SK-N-SH (cell line): Measurements from ENCODE around the gene RBM10. TPM values are rescaled to one million over a fixed set of nuclear protein-coding genes. Genes with fewer than 3 reads are reported as not detected.
A peak's percentile ranks its signal among the peaks of the same experiment; 100 is the strongest.
"Not testable (repeated sequence)": the region's sequence is repeated elsewhere in the genome, so short reads cannot be mapped to it uniquely, and the experiment has no call there.

Experiments used
- CTCF ChIA-PET: fragments of 300-600, 350-600 bp; formaldehyde crosslinking; extraction: SDS; loops from one replicate; lab custom pipeline; 2021; lab: Yijun Ruan, JAX
- POLR2A ChIA-PET: fragments of 350-600 bp; sonication (Branson Sonifier 250); formaldehyde crosslinking; extraction: SDS; loops from one replicate; lab custom pipeline; 2020; ENCODE audit warnings: antibody characterized with exemption, inconsistent platforms; lab: Yijun Ruan, JAX
- DNase-seq: peaks from one replicate; pipeline ENCODE4 v3.0.0; 2012
- H2AFZ ChIP-seq: fragments of 200-600 bp; sonication (generic); 2 replicates; pipeline ENCODE4 v1.8.1; 2016; ENCODE audit warnings: antibody characterized with exemption, mild to moderate bottlenecking, low read depth
- H3F3A ChIP-seq: fragments of 200-600 bp; sonication (generic); replicated peaks from 2 replicates; pipeline ENCODE3; 2016; ENCODE audit warnings: antibody characterized with exemption, mild to moderate bottlenecking; ENCODE audit not compliant: insufficient read depth
- H3K27ac ChIP-seq, 2 experiments: fragments of 200-500 bp in 1 of 2; fragments of 200-600 bp in 1 of 2; sonication (Bioruptor generic) in 1 of 2; sonication (generic), shearing (Covaris generic) in 1 of 2; 2 replicates each; pipeline versions ENCODE4 v1.5.1 to v1.6.1; 2014 to 2016; ENCODE audit warnings: low read depth in 2 of 2, inconsistent platforms in 1 of 2, low read length in 1 of 2, mild to moderate bottlenecking in 1 of 2, mixed read lengths in 1 of 2
- H3K27me3 ChIP-seq: fragments of 200-600 bp; sonication (generic), shearing (Covaris generic); 2 replicates; pipeline ENCODE4 v1.6.1; 2016; ENCODE audit warnings: mixed run types; ENCODE audit not compliant: insufficient read depth
- H3K36me3 ChIP-seq, 2 experiments: fragments of 200-500 bp in 1 of 2; fragments of 200-600 bp in 1 of 2; sonication (Bioruptor generic) in 1 of 2; sonication (generic) in 1 of 2; replicated peaks in 1 of 2; 2 replicates each; pipeline versions ENCODE3 to v1.5.1; 2014 to 2016; ENCODE audit warnings: low read length in 1 of 2, mild to moderate bottlenecking in 1 of 2; ENCODE audit not compliant: insufficient read depth in 2 of 2, control insufficient read depth in 1 of 2
- H3K4me1 ChIP-seq, 2 experiments: fragments of 200-500 bp in 1 of 2; fragments of 200-600 bp in 1 of 2; sonication (Bioruptor generic) in 1 of 2; sonication (generic), shearing (Covaris generic) in 1 of 2; 2 replicates each; pipeline versions ENCODE4 v1.5.1 to v1.6.1; 2014 to 2016; ENCODE audit warnings: low read depth in 1 of 2, low read length in 1 of 2, mixed run types in 1 of 2; ENCODE audit not compliant: insufficient read depth in 2 of 2, control insufficient read depth in 1 of 2
- H3K4me2 ChIP-seq: fragments of 200-600 bp; sonication (generic), shearing (Covaris generic); 2 replicates; pipeline ENCODE4 v1.6.1; 2017; ENCODE audit warnings: mixed run types
- H3K4me3 ChIP-seq, 2 experiments: fragments of 200-500 bp in 1 of 2; fragments of 200-600 bp in 1 of 2; sonication (Bioruptor generic) in 1 of 2; sonication (generic), shearing (Covaris generic) in 1 of 2; 2 replicates each; pipeline versions ENCODE4 v1.5.1 to v1.8.1; 2014 to 2016; ENCODE audit warnings: low read depth in 2 of 2, inconsistent platforms in 1 of 2, low read length in 1 of 2, mild to moderate bottlenecking in 1 of 2, mixed read lengths in 1 of 2, moderate library complexity in 1 of 2
- H3K79me2 ChIP-seq: fragments of 200-600 bp; sonication (generic); 2 replicates; pipeline ENCODE4 v1.8.1; 2017; ENCODE audit warnings: mild to moderate bottlenecking; ENCODE audit not compliant: insufficient read depth
- H3K9ac ChIP-seq: fragments of 200-600 bp; sonication (generic); 2 replicates; pipeline ENCODE4 v1.6.1; 2017; ENCODE audit warnings: mixed run types
- H3K9me2 ChIP-seq: fragments of 200-600 bp; sonication (generic); 2 replicates; pipeline ENCODE4 v1.6.1; 2017; ENCODE audit warnings: mixed run types
- H3K9me3 ChIP-seq: fragments of 200-600 bp; sonication (generic); 2 replicates; pipeline ENCODE4 v1.6.1; 2017; ENCODE audit warnings: mixed run types, mild to moderate bottlenecking, moderate library complexity
- H4K20me1 ChIP-seq: fragments of 200-600 bp; sonication (generic); 2 replicates; pipeline ENCODE4 v1.6.1; 2017; ENCODE audit warnings: mild to moderate bottlenecking, mixed run types; ENCODE audit not compliant: insufficient read depth
- FOSL2 ChIP-seq: IDR thresholded peaks from 2 replicates; pipeline ENCODE4 v1.4.0; 2012; ENCODE audit warnings: low read depth, mild to moderate bottlenecking, moderate library complexity, borderline replicate concordance
- MAX ChIP-seq: IDR thresholded peaks from 2 replicates; pipeline ENCODE4 v1.4.0; 2012; ENCODE audit warnings: low read depth
- POLR2AphosphoS5 ChIP-seq: IDR thresholded peaks from 2 replicates; pipeline ENCODE4 v1.6.1; 2012; ENCODE audit warnings: low read depth, low read length
- RCOR1 ChIP-seq: fragments of 150-350 bp; IDR thresholded peaks from 2 replicates; pipeline ENCODE4 v1.6.1; 2017; ENCODE audit warnings: antibody characterized with exemption, low read length
- REST ChIP-seq: IDR thresholded peaks from 2 replicates; pipeline ENCODE4 v1.6.1; 2012; ENCODE audit warnings: mild to moderate bottlenecking, low read depth, low read length, moderate library complexity
- RFX5 ChIP-seq: IDR thresholded peaks from 2 replicates; pipeline ENCODE4 v1.6.1; 2012; ENCODE audit warnings: mild to moderate bottlenecking, improper control_type of control experiment, low read length
- USF2 ChIP-seq: fragments of 150-350 bp; IDR thresholded peaks from 2 replicates; pipeline ENCODE4 v1.6.1; 2017; ENCODE audit warnings: antibody characterized with exemption, low read length, low read depth, borderline replicate concordance
- YY1 ChIP-seq: IDR thresholded peaks from 2 replicates; pipeline ENCODE4 v1.4.0; 2012; ENCODE audit warnings: low read depth, mild to moderate bottlenecking
- WGBS: methylation state at CpG from one replicate; pipeline ENCODE4 v1.1.6; 2017; ENCODE audit warnings: low lambda C conversion rate; 5-methylcytosine and 5-hydroxymethylcytosine counted together
- polyA plus RNA-seq, 3 experiments: library from polyadenylated mRNA; depleted of rRNA; stranded (reverse); fragments of >200 nt; gene quantifications; 2 replicates each; pipeline ENCODE4 v1.2.3, GENCODE V29; 2012

Gene RBM10
- polyA plus RNA-seq, 1 of the 3 experiments (the other 2 are of a cell fraction), result 34.4 TPM

GRCh38 chrX:47098338-47099094 is 46.5 kb upstream of the RBM10 start:
- Histone ChIP-seq H3K4me3 (no peak overlapping the region), H3F3A (no peaks in the 10 kb centered on the region), H3K27ac (no peak overlapping the region), H2AFZ (no peak overlapping the region), H3K4me2 (no peak overlapping the region), H3K36me3 (no peaks in the 10 kb centered on the region), H4K20me1 (no peaks in the 10 kb centered on the region), H3K79me2 (no peaks in the 10 kb centered on the region), H3K4me1 (no peaks in the 10 kb centered on the region), H3K9ac (no peak overlapping the region), H3K27me3 (peaks cover 9% of the 10 kb centered on the region; the same call in 1 of the 2 replicates), H3K9me3 (no peaks in the 10 kb centered on the region), H3K9me2 (no peaks in the 10 kb centered on the region)
- CTCF ChIA-PET, result interaction anchor here (0.7 kb wide), 1 partner anchor 140 kb away, joined by 4 read pairs; no protein-coding TSS in a partner anchor
- POLR2A ChIA-PET, result no interaction called here
- WGBS, result 48% methylated on average over 2 of the region's 2 CpGs
- no peak for DNase-seq
- TF ChIP-seq POLR2AphosphoS5 (no peak), REST (peak; percentile 88)

- no peaks in the 10 kb centered on the region for H3K4me1 ChIP-seq
- no peaks in the 10 kb centered on the region for H3K36me3 ChIP-seq
- no peaks in the 10 kb centered on the region for H3K79me2 ChIP-seq
- H4K20me1 ChIP-seq, result no peaks in the 10 kb centered on the region
- no peak overlapping the region for H3K4me3 ChIP-seq
- no peak overlapping the region for H3K27ac ChIP-seq
- no peak overlapping the region for H2AFZ ChIP-seq
- DNase-seq, result no peak
- H3F3A ChIP-seq, result no peaks in the 10 kb centered on the region
- ChIA-PET CTCF (no interaction called here), POLR2A (no interaction called here)
- H3K9ac ChIP-seq, result no peak overlapping the region
- WGBS, result 20% methylated on average over 4 of the region's 4 CpGs
- H3K4me2 ChIP-seq, result no peak overlapping the region
- no peaks in the 10 kb centered on the region for H3K9me3 ChIP-seq
- no peaks in the 10 kb centered on the region; the same call in 1 of the 2 replicates for H3K27me3 ChIP-seq
- no peak for TF ChIP-seq FOSL2
- no peak for TF ChIP-seq POLR2AphosphoS5
- no peak for TF ChIP-seq RFX5
- no peak for TF ChIP-seq YY1
- TF ChIP-seq MAX, result no peak
- TF ChIP-seq USF2, result no peak
- no peak for TF ChIP-seq RCOR1
- TF ChIP-seq, all 33 proteins: peak for 0
- H3K9me2 ChIP-seq, result no peaks in the 10 kb centered on the region
Measured at GRCh38 chrX:47101206-47101605, 43.8 kb upstream of the RBM10 start.

GRCh38 chrX:47110936-47111615 is 33.9 kb upstream of the RBM10 start:
- H3K27ac ChIP-seq, POLR2A ChIA-PET: not testable (repeated sequence)
- CTCF ChIA-PET, result interaction anchor here (2.3 kb wide), 1 partner anchor 18 kb away, joined by 6 read pairs; no protein-coding TSS in a partner anchor

More at GRCh38 chrX:47110936-47111615, 33.9 kb upstream of the RBM10 start:
- H2AFZ ChIP-seq, H3K9me2 ChIP-seq, H3K36me3 ChIP-seq, H3K4me3 ChIP-seq, H3K4me2 ChIP-seq, H3K4me1 ChIP-seq, H3K9me3 ChIP-seq, H3K27me3 ChIP-seq, H3F3A ChIP-seq, H4K20me1 ChIP-seq, H3K9ac ChIP-seq, DNase-seq, H3K79me2 ChIP-seq: not testable (repeated sequence)
- 81% methylated on average over 7 of the region's 40 CpGs for WGBS
